Measurements from ENCODE around the gene OTX2. TPM values are rescaled to one million over a fixed set of nuclear protein-coding genes. Genes with fewer than 3 reads are reported as not detected.

OTX2 gene
- under 1 TPM in 3 of 8 experiments, not detected in 5; 0.33 TPM for total RNA-seq

DNA sequence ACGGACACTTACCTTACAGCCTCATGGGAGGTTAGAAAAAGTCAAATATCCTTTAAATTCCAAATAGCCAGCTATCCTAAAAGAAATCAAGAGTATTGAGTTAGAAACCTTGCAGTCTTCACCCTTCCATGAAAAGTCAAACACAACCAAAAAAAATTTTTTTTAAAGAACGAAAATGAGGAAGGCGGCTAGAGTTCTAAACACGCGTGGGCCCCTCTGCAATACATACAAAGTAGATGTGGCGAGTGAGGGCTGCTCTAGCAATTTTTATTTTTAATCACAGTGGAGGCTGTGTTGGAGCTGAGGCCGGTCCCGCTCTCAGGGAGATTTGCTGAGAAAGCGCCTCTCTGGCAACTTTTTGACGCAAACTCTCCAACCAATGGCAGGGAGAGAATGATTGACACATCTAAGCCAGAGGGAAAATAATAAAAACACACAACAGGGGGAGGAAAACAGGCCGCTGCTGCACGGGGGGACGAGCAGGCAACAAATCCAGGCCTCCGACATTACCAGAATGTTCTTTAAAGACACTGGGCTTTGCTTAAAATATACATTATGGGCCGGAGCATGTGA lies at the start of gene OTX2:
TSS of gene OTX2 (minus strand) at position 333 of the 573 bp plus-strand sequence. CDS start 5,023 bp downstream, outside the sequence.
- in situ Hi-C loops (cut with MboI; ENCODE audit: low pct_unique_long_range_greater_than_20kb in 2 of 9, low sequenced_read_pairs in 9 of 9, unreplicated experiment in 9 of 9): no loop called here
- Histone ChIP-seq H3K27ac (no peak within 1 kb of the TSS), H3K4me3 (no peak within 1 kb of the TSS)

DNA sequence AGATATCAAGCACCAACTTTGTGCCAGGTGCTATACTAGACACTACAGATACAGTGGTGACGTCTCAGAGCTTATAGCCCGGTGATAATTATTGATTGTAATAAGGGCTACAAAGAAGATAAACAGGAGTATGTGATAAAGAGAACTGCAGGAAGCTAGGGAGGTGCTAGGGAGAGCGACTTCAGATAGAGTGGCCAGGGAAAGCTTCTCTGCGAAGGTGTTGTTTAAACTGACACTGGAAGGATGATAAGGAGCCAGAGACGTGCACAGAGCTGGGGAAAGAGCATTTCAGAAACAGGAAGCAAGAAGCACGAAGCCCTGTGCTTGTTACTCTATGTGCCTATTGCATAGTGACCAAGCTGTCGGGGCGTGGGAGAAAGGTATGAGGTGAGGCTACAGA lies 48.1 kb upstream of the OTX2 start:
- ATAC-seq (replicated peaks in 6 of 8): no peak
- WGBS, 10 experiments: 0 to 90% (median 37%) methylated on average over 2 to 6 of the region's 8 CpGs; no CpG with 5 or more reads in 2 of the 10 experiments
- Histone ChIP-seq H3K27ac (no peak overlapping the region), H3K4me1 (replicated peaks in 1 of 2) (peaks cover 7 to 27% of the 10 kb centered on the region in 2 donors), H3K4me3 (no peak overlapping the region)
- in situ Hi-C loops (cut with MboI; ENCODE audit: low pct_unique_long_range_greater_than_20kb in 2 of 9, low sequenced_read_pairs in 9 of 9, unreplicated experiment in 9 of 9): loop anchor here in 1 of 9 experiments (25.0 kb wide), 1 partner anchor 329 kb away; no protein-coding TSS in a partner anchor

More for the DNA sequence above, at the start of gene OTX2:
- WGBS, 10 experiments: 0 to 40% (median 7%) methylated on average over 2 to 14 of the region's 15 CpGs
- H3K4me1 ChIP-seq (replicated peaks in 1 of 2): peaks cover 0 to 16% of the 10 kb centered on the region in 2 donors
- ATAC-seq (replicated peaks in 6 of 8): no peak

DNA sequence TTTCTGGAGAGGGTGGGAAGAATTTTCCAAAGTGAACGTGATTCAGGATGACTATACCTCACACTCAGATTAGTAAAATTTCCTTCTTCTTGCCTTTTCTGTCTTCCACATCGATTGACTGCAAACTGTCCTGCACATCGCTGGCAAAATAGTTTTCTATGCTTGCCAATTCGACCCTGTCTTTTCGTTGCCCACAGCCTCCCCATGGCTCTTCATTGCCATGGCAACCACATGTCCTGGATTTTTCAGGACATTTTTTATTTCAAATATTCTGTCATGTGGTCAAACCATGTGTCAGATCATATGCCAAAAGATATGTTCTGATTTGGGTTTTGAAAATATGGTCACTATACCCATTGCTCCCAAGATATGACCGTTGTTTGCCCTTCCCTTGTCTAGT lies 46.9 kb upstream of the OTX2 start:
- no peak for ATAC-seq (replicated peaks in 6 of 8)
- Histone ChIP-seq H3K4me3 (no peak overlapping the region), H3K27ac (no peak overlapping the region), H3K4me1 (replicated peaks in 1 of 2) (peaks cover 7 to 27% of the 10 kb centered on the region in 2 donors)
- in situ Hi-C loops (cut with MboI; ENCODE audit: low pct_unique_long_range_greater_than_20kb in 2 of 9, low sequenced_read_pairs in 9 of 9, unreplicated experiment in 9 of 9): loop anchor here in 1 of 9 experiments (25.0 kb wide), 1 partner anchor 330 kb away; no protein-coding TSS in a partner anchor
- WGBS, 10 experiments: 5 to 78% (median 60%) methylated on average over 1 to 6 of the region's 6 CpGs; no CpG with 5 or more reads in 1 of the 10 experiments

DNA sequence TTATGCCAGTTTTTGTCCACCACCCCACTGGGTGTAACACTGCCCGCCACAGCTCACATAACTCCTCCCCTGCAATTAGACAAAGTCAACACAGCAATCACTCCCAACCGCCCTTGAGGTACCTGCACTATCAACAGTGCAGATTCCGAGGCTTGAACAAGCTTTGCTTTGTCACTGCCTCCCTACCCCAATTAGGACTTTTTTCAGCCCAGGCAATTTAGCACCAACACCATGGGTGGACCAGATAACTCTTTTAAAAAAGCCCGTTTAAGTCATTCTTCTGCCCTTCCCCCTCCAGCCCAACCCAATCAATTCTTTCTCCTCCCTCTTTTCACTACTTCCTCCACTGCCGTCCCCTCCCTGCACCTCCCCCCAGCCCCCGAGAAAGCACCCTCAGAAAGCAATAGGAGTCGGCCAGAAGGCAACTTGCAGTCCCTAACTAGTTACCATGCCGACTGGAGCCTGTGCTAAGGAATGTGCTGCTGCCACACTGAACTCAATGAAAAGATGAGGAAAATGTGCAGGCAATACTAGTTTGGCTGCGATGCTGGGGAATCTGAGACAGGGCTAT lies 45.7 kb upstream of the OTX2 start:
- in situ Hi-C loops (cut with MboI; ENCODE audit: low pct_unique_long_range_greater_than_20kb in 2 of 9, low sequenced_read_pairs in 9 of 9, unreplicated experiment in 9 of 9): loop anchor here in 1 of 9 experiments (25.0 kb wide), 1 partner anchor 331 kb away; no protein-coding TSS in a partner anchor
- H3K4me1 ChIP-seq (replicated peaks in 1 of 2): peaks cover 7 to 27% of the 10 kb centered on the region in 2 donors
- peak overlapping the region in 2 of 5 donors; percentile 10 to 20 for H3K4me3 ChIP-seq
- peak in 5 of 8 experiments; percentile 95 to 98 (median 97) for ATAC-seq (replicated peaks in 6 of 8)
- 0 to 40% (median 0%) methylated on average over 1 to 6 of the region's 9 CpGs; no CpG with 5 or more reads in 2 of the 10 experiments for WGBS, 10 experiments
- H3K27ac ChIP-seq: no peak overlapping the region

DNA sequence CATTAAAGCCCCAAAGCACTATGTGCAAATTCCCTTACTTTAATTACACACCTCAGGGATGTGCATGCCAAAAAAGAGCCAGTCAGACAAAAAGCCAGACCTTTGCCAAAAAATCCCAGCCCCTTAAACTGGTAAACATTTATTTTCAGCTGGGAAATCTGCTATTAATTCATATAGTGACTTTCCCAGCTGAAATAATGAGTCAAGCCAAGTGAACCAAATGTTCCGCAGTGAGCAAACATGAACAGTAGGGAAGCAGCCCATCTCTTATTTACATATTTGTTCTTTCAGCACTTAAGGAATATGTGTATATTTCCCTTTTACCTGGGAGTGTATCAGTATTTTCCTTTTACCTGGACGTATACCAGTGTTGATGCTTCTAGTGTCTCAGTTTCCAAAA lies 44.0 kb upstream of the OTX2 start:
- WGBS, 10 experiments: 0 to 90% (median 29%) methylated on average over 1 to 2 of the region's 2 CpGs
- H3K27ac ChIP-seq: no peak overlapping the region
- ATAC-seq (replicated peaks in 6 of 8): no peak
- H3K4me1 ChIP-seq (replicated peaks in 1 of 2): peaks cover 7 to 27% of the 10 kb centered on the region in 2 donors
- in situ Hi-C loops (cut with MboI; ENCODE audit: low pct_unique_long_range_greater_than_20kb in 2 of 9, low sequenced_read_pairs in 9 of 9, unreplicated experiment in 9 of 9): loop anchor here in 1 of 9 experiments (25.0 kb wide), 1 partner anchor 333 kb away; no protein-coding TSS in a partner anchor
- no peak overlapping the region for H3K4me3 ChIP-seq

DNA sequence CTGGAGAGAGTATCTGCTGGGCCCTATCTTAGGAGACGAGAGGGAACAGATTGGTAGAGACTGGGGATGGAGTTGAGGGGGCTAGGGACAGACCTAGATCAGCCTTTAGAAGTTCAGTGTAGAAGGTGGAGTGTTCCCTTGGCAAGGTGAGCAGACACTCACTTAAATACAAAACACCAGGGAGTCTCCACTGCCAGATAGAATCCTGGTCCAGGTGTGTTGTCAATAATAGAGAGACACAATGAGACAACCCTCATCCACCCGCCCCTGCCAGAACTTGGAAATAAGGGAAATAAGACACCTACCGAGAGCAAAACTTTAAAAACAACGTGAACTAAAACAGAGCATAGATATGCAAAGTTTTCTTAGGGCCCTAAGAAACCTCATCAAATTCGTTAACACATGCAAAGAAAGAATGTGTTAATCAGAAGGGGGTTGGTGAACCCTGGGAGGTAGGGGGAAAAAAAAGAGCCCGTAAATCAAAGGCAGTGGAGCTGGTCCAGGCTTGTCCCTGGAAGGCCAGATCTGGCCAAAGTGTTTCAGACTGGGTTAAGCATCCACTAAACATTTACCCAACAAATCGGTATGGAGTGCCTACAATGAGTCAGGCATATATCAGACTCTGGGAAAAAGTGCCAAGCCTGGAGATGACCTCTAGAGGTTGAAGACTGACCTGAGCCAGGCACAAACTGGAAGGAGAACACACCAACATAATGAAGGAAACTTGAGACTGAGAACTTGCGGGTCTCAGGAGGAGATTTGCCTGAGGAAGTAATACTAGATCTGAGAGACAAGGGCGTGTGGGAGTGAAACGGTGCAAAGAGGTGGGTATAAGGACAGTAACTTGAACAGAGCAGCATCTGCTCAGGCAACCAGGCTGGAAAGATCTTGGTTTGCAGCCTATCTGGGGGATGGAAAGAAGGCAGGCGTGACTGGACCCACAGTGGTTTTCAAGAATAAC lies 37.0 kb upstream of the OTX2 start:
- no peak overlapping the region for H3K4me3 ChIP-seq
- peaks cover 0 to 7% of the 10 kb centered on the region in 2 donors for H3K4me1 ChIP-seq (replicated peaks in 1 of 2)
- no peak for ATAC-seq (replicated peaks in 6 of 8)
- 2 to 100% (median 36%) methylated on average over 1 to 10 of the region's 11 CpGs; no CpG with 5 or more reads in 1 of the 10 experiments for WGBS, 10 experiments
- peak overlapping the region in 1 of 2 donors; percentile 55 for H3K27ac ChIP-seq
- in situ Hi-C loops (cut with MboI; ENCODE audit: low pct_unique_long_range_greater_than_20kb in 2 of 9, low sequenced_read_pairs in 9 of 9, unreplicated experiment in 9 of 9): no loop called here

DNA sequence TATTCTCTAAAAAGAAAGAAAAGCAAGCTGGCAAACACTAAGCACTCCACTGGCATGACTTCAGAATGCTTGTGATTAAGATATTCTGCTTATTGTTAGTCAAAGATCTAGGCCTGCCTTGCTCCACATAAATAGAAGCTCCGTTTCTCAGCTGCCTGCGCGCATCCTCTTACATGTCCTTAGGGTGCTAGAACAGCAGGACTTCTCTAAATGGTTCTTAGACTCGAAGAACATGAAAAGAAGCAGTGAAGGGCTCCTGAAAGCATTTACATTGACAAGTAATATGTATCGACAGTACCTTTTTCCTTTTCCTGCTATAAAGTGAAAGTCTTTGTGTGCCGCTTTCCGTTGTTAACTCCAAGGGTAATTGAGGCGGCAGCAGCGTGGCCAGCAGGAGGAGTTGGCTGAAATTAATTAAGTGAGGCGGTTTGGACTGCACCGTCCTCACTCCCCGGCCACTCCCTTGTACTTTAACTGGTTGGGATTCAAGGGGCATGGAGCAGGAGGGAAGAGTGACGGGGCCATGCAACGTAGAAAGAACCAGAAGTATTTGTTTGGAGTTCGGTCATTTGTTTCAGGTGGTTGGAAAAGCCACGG lies 34.2 kb upstream of the OTX2 start:
- peak in 2 of 8 experiments; percentile 47 to 57 for ATAC-seq (replicated peaks in 6 of 8)
- Histone ChIP-seq H3K4me3 (no peak overlapping the region), H3K27ac (no peak overlapping the region), H3K4me1 (replicated peaks in 1 of 2) (peaks cover 0 to 7% of the 10 kb centered on the region in 2 donors)
- WGBS, 10 experiments: 9 to 47% (median 28%) methylated on average over 4 to 14 of the region's 16 CpGs; no CpG with 5 or more reads in 1 of the 10 experiments
- in situ Hi-C loops (cut with MboI; ENCODE audit: low pct_unique_long_range_greater_than_20kb in 2 of 9, low sequenced_read_pairs in 9 of 9, unreplicated experiment in 9 of 9): no loop called here

DNA sequence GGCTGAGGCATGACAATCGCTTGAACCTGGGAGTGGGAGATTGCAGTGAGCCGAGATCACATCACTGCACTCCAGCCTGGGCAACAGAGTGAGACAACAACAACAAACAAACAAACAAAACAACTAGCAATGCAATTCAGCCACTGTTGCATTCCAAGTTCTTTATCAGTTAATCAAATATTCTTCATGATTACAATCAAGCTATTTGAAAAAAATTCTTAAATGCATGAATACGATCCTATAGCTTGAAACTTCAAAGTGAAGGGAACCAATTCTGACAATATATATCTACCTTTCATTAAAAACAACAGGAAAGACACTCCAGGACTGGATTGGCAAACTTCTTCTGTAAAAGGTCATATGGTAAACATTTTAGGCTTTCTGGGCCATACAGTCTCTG lies 31.3 kb upstream of the OTX2 start:
- H3K27ac ChIP-seq: no peak overlapping the region
- in situ Hi-C loops (cut with MboI; ENCODE audit: low pct_unique_long_range_greater_than_20kb in 2 of 9, low sequenced_read_pairs in 9 of 9, unreplicated experiment in 9 of 9): no loop called here
- no peak for ATAC-seq (replicated peaks in 6 of 8)
- no peak overlapping the region for H3K4me3 ChIP-seq
- WGBS, 10 experiments: 0 to 89% (median 56%) methylated on average over 1 to 3 of the region's 3 CpGs; no CpG with 5 or more reads in 3 of the 10 experiments
- H3K4me1 ChIP-seq (replicated peaks in 1 of 2): peaks cover 0 to 7% of the 10 kb centered on the region in 2 donors

DNA sequence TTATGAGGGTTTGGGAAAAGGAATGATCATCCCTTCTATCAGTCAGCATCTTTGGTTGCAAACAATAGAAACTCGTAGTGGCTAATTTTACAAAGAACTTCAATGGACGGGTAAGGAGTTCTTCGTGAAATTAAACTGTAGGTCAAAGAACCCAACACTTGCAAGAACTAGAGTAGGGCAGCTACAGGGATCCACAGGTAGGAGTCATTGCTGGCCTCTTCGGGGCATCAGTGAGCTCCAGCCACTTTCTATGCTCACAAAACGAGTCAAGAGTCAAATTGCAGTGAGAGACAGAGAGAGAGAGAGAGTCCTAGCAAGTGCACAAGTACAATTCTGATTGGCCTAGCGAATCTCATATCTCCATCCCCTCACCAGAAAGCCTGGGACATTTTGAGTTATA lies 29.9 kb upstream of the OTX2 start:
- no peak overlapping the region for H3K27ac ChIP-seq
- in situ Hi-C loops (cut with MboI; ENCODE audit: low pct_unique_long_range_greater_than_20kb in 2 of 9, low sequenced_read_pairs in 9 of 9, unreplicated experiment in 9 of 9): no loop called here
- peaks cover 0 to 7% of the 10 kb centered on the region in 2 donors for H3K4me1 ChIP-seq (replicated peaks in 1 of 2)
- H3K4me3 ChIP-seq: no peak overlapping the region
- ATAC-seq (replicated peaks in 6 of 8): no peak
- WGBS, 10 experiments: 1 to 88% (median 62%) methylated on average over 1 to 6 of the region's 6 CpGs; no CpG with 5 or more reads in 1 of the 10 experiments

DNA sequence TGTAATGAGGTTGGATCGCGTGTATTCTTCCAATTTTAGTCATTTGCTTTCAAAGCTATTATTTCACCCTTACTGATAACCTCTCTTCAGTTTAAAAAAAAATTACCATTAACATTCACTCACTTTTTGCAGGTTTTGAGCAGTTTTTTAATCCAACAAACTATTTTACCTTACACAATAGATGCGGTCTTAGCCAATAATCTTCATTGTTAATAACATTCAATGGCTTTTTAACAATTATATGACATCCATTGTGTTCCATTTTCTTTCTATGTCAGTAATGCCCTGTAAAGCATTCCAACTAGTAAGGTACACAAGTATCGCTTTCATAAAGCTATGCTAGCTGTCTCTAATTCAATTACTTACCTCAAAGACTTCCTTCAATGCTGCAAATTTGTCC lies 18.9 kb upstream of the OTX2 start:
- in situ Hi-C loops (cut with MboI; ENCODE audit: low pct_unique_long_range_greater_than_20kb in 2 of 9, low sequenced_read_pairs in 9 of 9, unreplicated experiment in 9 of 9): no loop called here
- ATAC-seq (replicated peaks in 6 of 8): no peak
- WGBS, 10 experiments: 30 to 90% (median 84%) methylated on average over 3 to 4 of the region's 4 CpGs; no CpG with 5 or more reads in 1 of the 10 experiments
- Histone ChIP-seq H3K4me1 (replicated peaks in 1 of 2) (no peaks in the 10 kb centered on the region), H3K4me3 (no peak overlapping the region), H3K27ac (no peak overlapping the region)

DNA sequence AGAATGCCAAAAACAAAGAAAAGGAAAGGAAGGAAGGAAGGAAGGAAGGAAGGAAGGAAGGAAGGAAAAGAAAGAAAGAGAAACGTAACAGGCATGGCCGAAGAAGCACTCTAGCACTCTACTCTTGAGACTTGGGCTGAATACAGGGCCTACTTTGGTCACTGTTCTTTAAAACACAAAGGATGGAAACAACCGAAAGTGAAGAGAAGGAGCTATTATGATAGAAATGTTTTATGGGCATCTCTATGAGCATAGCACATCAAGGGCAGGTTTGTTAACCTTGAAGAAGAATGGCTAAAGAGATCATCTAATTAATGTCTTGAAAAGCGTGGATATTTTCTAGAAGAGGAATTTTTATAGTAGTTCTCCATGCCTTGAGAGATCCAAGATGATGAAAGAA lies 15.9 kb upstream of the OTX2 start:
- in situ Hi-C loops (cut with MboI; ENCODE audit: low pct_unique_long_range_greater_than_20kb in 2 of 9, low sequenced_read_pairs in 9 of 9, unreplicated experiment in 9 of 9): no loop called here
- WGBS, 10 experiments: 0 to 100% (median 80%) methylated on average over 1 to 3 of the region's 4 CpGs
- no peak overlapping the region for H3K27ac ChIP-seq
- H3K4me1 ChIP-seq (replicated peaks in 1 of 2): no peaks in the 10 kb centered on the region
- ATAC-seq (replicated peaks in 6 of 8): no peak
- no peak overlapping the region for H3K4me3 ChIP-seq

DNA sequence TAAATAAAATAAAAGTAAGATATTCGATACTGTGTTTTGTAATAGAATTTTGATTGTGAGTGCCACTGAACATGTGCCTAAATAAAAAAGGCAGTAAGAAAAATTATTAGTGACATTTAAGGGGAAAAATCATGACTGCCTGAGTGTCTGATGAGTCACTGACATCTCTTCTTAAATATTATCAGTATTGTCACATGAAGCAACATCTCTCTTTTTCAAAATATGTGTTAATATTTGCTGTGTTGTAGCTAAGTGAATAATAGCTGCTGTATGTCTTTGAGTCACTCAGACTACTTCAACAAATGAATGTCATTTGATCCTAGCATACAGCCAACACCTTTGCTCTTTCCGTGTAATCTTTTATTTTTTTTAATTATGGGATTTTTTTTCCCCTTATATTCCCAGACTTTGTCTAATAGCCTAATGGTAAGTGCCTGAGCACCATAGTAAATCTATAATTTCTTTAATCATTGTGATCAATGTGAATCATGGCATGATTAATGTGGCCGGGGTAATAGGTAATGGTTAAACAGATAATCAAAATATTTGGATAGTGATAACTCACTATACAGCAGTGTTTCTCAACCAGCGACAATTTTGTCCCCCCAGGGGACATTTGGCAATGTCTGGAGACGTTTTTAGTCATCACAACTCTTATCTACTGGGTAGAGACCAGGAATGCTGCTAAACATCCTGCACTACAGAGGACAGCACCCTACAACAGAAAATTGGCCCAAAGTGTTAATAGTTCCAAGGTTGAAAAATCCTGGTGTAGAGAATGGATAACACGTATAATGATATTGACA lies 11.7 kb upstream of the OTX2 start:
- in situ Hi-C loops (cut with MboI; ENCODE audit: low pct_unique_long_range_greater_than_20kb in 2 of 9, low sequenced_read_pairs in 9 of 9, unreplicated experiment in 9 of 9): no loop called here
- 13 to 77% (median 47%) methylated on average over 3 to 6 of the region's 6 CpGs for WGBS, 10 experiments
- no peaks in the 10 kb centered on the region for H3K4me1 ChIP-seq (replicated peaks in 1 of 2)
- no peak overlapping the region for H3K27ac ChIP-seq
- ATAC-seq (replicated peaks in 6 of 8): no peak
- no peak overlapping the region for H3K4me3 ChIP-seq

All from motor neuron (in vitro differentiated cells).